ENCODE measurements around the gene ZNF575. TPM values are rescaled to one million over a fixed set of nuclear protein-coding genes. Genes with fewer than 3 reads are reported as not detected.
A peak's percentile ranks its signal among the peaks of the same experiment; 100 is the strongest.
"Not testable (repeated sequence)": the region's sequence is repeated elsewhere in the genome, so short reads cannot be mapped to it uniquely, and the experiment has no call there.

The ZNF575 gene
- polyA plus RNA-seq, 3 donors, result 0.25 to 0.79 (median 0.29) TPM

DNA sequence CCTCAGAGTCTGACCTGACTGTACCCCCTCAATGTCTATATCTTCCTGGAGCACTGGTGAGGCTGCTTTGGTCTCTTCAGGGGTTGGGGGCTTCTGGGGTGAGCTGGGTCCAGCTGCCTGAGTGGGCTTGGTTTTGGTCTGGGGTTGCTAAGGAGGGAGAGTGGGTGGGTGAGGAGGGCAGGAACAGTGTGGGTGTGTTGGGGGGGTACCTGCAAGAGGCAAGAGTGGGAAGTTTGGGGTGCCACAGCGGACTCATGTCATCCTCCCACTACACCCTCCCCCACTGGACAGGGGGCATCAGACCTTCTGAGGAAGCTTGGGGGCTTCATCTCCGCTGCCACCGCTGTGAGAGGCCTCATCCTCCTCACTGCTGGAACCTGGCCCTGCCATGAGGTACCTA is 13.6 kb downstream of the ZNF575 start:
- Histone ChIP-seq H4K20me1 (ENCODE audit: insufficient read depth, low read length) (no peaks in the 10 kb centered on the region), H3K9me3 (replicated peaks in 1 of 2; ENCODE audit: control insufficient read depth in 1 of 2, insufficient read depth in 1 of 2, low read length in 2 of 2) (no peaks in the 10 kb centered on the region), H3K27me3 (ENCODE audit: control insufficient read depth in 2 of 2, insufficient read depth in 2 of 2, low read length in 2 of 2) (no peaks in the 10 kb centered on the region), H3K79me2 (ENCODE audit: insufficient read depth, low read length) (no peaks in the 10 kb centered on the region), H3K4me3 (replicated peaks in 1 of 3; ENCODE audit: low read depth in 2 of 3, low read length in 3 of 3) (no peak overlapping the region), H3K9ac (ENCODE audit: insufficient read depth, low read length, poor library complexity, severe bottlenecking) (no peak overlapping the region), H3K4me2 (replicated peaks; ENCODE audit: extremely low read depth, low read length, poor library complexity, severe bottlenecking) (no peak overlapping the region), H3K36me3 (replicated peaks in 1 of 2; ENCODE audit: control insufficient read depth in 1 of 2, insufficient read depth in 2 of 2, low read length in 2 of 2) (peaks cover 61 to 85% of the 10 kb centered on the region in 2 donors), H2AFZ (ENCODE audit: insufficient read depth, low read depth, low read length, poor library complexity, severe bottlenecking) (no peak overlapping the region), H3K4me1 (ENCODE audit: control insufficient read depth in 1 of 2, insufficient read depth in 2 of 2, low read length in 2 of 2) (no peaks in the 10 kb centered on the region), H3K27ac (ENCODE audit: low read depth in 1 of 2, low read length in 2 of 2) (no peak overlapping the region)
- peaks cover 0 to 2% (median 0%) of the 10 kb centered on the region in 3 donors for H3K27me3 Mint-ChIP-seq (ENCODE audit: low read depth in 3 of 3)
- intact Hi-C loops (cut with micrococcal nuclease), result no loop called here
- H3K9me3 Mint-ChIP-seq, result no peaks in the 10 kb centered on the region
- WGBS (ENCODE audit: insufficient coverage), result 94% methylated on average over 2 of the region's 3 CpGs
- H3K27ac Mint-ChIP-seq, result peak overlapping the region in 1 of 7 donors; percentile 30
- no peak overlapping the region for H3K4me3 Mint-ChIP-seq
- H3K4me1 Mint-ChIP-seq, result no peaks in the 10 kb centered on the region
- no peak for DNase-seq
- no peak for TF ChIP-seq CTCF (IDR thresholded peaks at IDR 0.05)
- H3K36me3 Mint-ChIP-seq, result peaks cover 64 to 90% of the 10 kb centered on the region in 2 donors

GRCh38 chr19:43547926-43548325 is 14.9 kb downstream of the ZNF575 start:
- H3K27me3 Mint-ChIP-seq (ENCODE audit: low read depth in 3 of 3); H3K4me2 ChIP-seq (replicated peaks; ENCODE audit: extremely low read depth, low read length, poor library complexity, severe bottlenecking); H2AFZ ChIP-seq (ENCODE audit: insufficient read depth, low read depth, low read length, poor library complexity, severe bottlenecking); H3K79me2 ChIP-seq (ENCODE audit: insufficient read depth, low read length); H3K4me3 ChIP-seq (replicated peaks in 1 of 3; ENCODE audit: low read depth in 2 of 3, low read length in 3 of 3); H3K27ac ChIP-seq (ENCODE audit: low read depth in 1 of 2, low read length in 2 of 2); H3K4me3 Mint-ChIP-seq; H3K9me3 Mint-ChIP-seq; H3K9me3 ChIP-seq (replicated peaks in 1 of 2; ENCODE audit: control insufficient read depth in 1 of 2, insufficient read depth in 1 of 2, low read length in 2 of 2); DNase-seq; H3K27ac Mint-ChIP-seq; H3K9ac ChIP-seq (ENCODE audit: insufficient read depth, low read length, poor library complexity, severe bottlenecking); intact Hi-C loops (cut with micrococcal nuclease); H3K4me1 Mint-ChIP-seq; H3K27me3 ChIP-seq (ENCODE audit: control insufficient read depth in 2 of 2, insufficient read depth in 2 of 2, low read length in 2 of 2); H4K20me1 ChIP-seq (ENCODE audit: insufficient read depth, low read length); H3K4me1 ChIP-seq (ENCODE audit: control insufficient read depth in 1 of 2, insufficient read depth in 2 of 2, low read length in 2 of 2): not testable (repeated sequence)
- H3K36me3 Mint-ChIP-seq, result peaks cover 66 to 90% of the 10 kb centered on the region in 2 donors
- no CpG with 5 or more reads among the region's 24 CpGs for WGBS (ENCODE audit: insufficient coverage)
- H3K36me3 ChIP-seq (replicated peaks in 1 of 2; ENCODE audit: control insufficient read depth in 1 of 2, insufficient read depth in 2 of 2, low read length in 2 of 2), result peaks cover 64 to 86% of the 10 kb centered on the region in 2 donors
